Smooth muscle cell of bladder (primary cell): ENCODE data around the gene NOS1. TPM values are rescaled to one million over a fixed set of nuclear protein-coding genes. Genes with fewer than 3 reads are reported as not detected.

Experiments
- total RNA-seq: library from RNA; depleted of rRNA; stranded (reverse); fragments of >200 nt; gene quantifications from 2 replicates; pipeline ENCODE4 v1.2.3, GENCODE V29; 2014

NOS1 gene
- under 0.01 TPM in 1 of 2 replicates, not detected in the other for total RNA-seq

DNA sequence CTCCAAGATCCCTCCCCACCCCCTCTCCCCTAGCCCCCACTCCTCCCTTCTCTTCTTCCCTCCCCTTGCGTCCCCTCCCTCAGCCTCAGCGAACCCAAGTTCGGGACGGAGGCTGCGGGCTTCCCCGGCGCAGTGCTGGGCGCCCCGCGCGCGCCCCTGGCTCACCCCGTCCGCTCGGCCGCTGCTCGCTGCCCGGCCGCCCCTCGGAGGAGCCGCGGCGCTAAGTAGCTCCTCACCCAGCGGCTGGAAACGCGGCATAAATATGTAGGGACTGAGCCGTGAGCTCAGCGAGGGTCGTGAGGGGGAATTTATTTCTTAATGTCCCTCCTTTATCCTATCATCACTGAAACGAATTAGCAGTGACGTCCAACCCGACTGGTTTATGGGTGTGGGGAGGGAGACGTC, at the start of gene NOS1:
Gene NOS1, minus strand, starts transcription at position 280 of the 405 bp plus-strand sequence. CDS start 30,557 bp downstream, outside the sequence.

DNA sequence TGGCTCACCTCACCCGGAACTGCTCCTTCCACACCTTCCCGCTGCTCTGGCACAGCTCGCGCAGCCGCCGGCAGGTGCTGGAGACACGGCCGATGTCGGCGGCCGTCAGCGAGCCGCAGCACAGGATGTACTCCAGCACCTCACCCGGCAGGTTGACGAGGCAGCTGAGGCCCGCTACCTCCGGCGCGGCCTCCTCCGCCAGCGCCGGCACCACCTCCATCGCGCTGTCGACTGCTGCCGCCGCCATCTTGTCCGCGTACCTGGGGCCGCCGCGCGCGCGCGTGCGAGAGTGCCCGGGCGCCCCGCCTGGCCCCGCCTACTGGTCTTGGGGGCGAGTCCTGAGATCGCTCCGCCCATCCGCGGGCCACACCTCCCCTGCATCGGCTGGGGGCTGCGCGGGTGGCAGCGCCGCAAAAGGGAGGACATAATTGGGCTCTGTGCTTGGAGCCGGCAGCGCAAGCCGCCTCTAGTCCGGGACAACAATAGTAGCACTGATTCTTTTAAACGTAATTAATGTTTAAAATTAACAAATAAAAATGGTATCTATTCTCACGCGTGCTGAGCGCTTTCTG, 171.1 kb downstream of the NOS1 start, which contains the start of gene FBXO21:
Gene FBXO21, minus strand, starts transcription at position 261 of the 572 bp plus-strand sequence. Its CDS starts 14 bp downstream, at position 247.

Other genes starting within 250 kb of the NOS1 start
- gene FBXO21, start 171.2 kb downstream of the NOS1 start, total RNA-seq = 139 and 148 TPM in 2 replicates